ENCODE measurements around the gene KLHL18. TPM values are rescaled to one million over a fixed set of nuclear protein-coding genes. Genes with fewer than 3 reads are reported as not detected.
"Not testable (repeated sequence)": the region's sequence is repeated elsewhere in the genome, so short reads cannot be mapped to it uniquely, and the experiment has no call there.

The KLHL18 gene
- total RNA-seq, 2 experiments from 2014 or later, result 25.1 to 33.5 TPM

GRCh38 chr3:47365213-47366153 is 82.7 kb downstream of the KLHL18 start:
- H3K4me3 Mint-ChIP-seq, result no peak overlapping the region
- no peak overlapping the region for H3K27ac Mint-ChIP-seq
- CTCF ChIA-PET, result no interaction called here
- no peaks in the 10 kb centered on the region for H3K9me3 Mint-ChIP-seq (ENCODE audit: low read depth)
- peaks cover 3% of the 10 kb centered on the region for H3K36me3 Mint-ChIP-seq
- ATAC-seq (no peak), DNase-seq (no peak)
- peaks cover 13% of the 10 kb centered on the region for H3K4me1 Mint-ChIP-seq
- peaks cover 2% of the 10 kb centered on the region for H3K27me3 Mint-ChIP-seq

GRCh38 chr3:47366833-47367232 is 84.1 kb downstream of the KLHL18 start:
- peaks cover 3% of the 10 kb centered on the region for H3K36me3 Mint-ChIP-seq
- peaks cover 2% of the 10 kb centered on the region for H3K27me3 Mint-ChIP-seq
- no peak overlapping the region for H3K27ac Mint-ChIP-seq
- no peaks in the 10 kb centered on the region for H3K9me3 Mint-ChIP-seq (ENCODE audit: low read depth)
- CTCF ChIA-PET, result no interaction called here
- H3K4me3 Mint-ChIP-seq, result no peak overlapping the region
- DNase-seq (no peak), ATAC-seq (no peak)
- peaks cover 13% of the 10 kb centered on the region for H3K4me1 Mint-ChIP-seq

- Mint-ChIP-seq H3K4me1 (peaks cover 6% of the 10 kb centered on the region), H3K36me3 (no peaks in the 10 kb centered on the region), H3K27ac (no peak overlapping the region), H3K4me3 (no peak overlapping the region), H3K27me3 (peaks cover 4% of the 10 kb centered on the region), H3K9me3 (ENCODE audit: low read depth) (no peaks in the 10 kb centered on the region)
- ATAC-seq (no peak), DNase-seq (no peak)
- CTCF ChIA-PET, result no interaction called here
These were observed 84.9 kb downstream of the KLHL18 start for GRCh38 chr3:47367631-47368030.

GRCh38 chr3:47370020-47370419 is 87.3 kb downstream of the KLHL18 start:
- H3K9me3 Mint-ChIP-seq (ENCODE audit: low read depth); ATAC-seq; H3K4me3 Mint-ChIP-seq; H3K27ac Mint-ChIP-seq; DNase-seq; H3K36me3 Mint-ChIP-seq; H3K4me1 Mint-ChIP-seq; H3K27me3 Mint-ChIP-seq: not testable (repeated sequence)
- CTCF ChIA-PET, result interaction anchor here (0.7 to 1.2 kb wide), 2 partner anchors 42 to 46 kb away, joined by 3 read pairs; no protein-coding TSS in a partner anchor

- Mint-ChIP-seq H3K4me1 (no peaks in the 10 kb centered on the region), H3K27me3 (peaks cover 4% of the 10 kb centered on the region), H3K9me3 (ENCODE audit: low read depth) (no peaks in the 10 kb centered on the region), H3K27ac (no peak overlapping the region), H3K36me3 (no peaks in the 10 kb centered on the region), H3K4me3 (no peak overlapping the region)
- CTCF ChIA-PET, result interaction anchor here (1.2 kb wide), 1 partner anchor 43 kb away, joined by 3 read pairs; no protein-coding TSS in a partner anchor
- DNase-seq (peak; percentile 58), ATAC-seq (peak; percentile 27)
These were observed 88.3 kb downstream of the KLHL18 start for GRCh38 chr3:47370887-47371697.

- H3K9me3 Mint-ChIP-seq (ENCODE audit: low read depth), result no peaks in the 10 kb centered on the region
- peaks cover 2% of the 10 kb centered on the region for H3K27me3 Mint-ChIP-seq
- CTCF ChIA-PET, result no interaction called here
- no peak for DNase-seq
- peaks cover 14% of the 10 kb centered on the region for H3K4me1 Mint-ChIP-seq
- H3K36me3 Mint-ChIP-seq, result peaks cover 2% of the 10 kb centered on the region
- H3K27ac Mint-ChIP-seq, result no peak overlapping the region
- no peak for ATAC-seq
- no peak overlapping the region for H3K4me3 Mint-ChIP-seq
These were observed 91.8 kb downstream of the KLHL18 start for GRCh38 chr3:47374587-47374986.

- CTCF ChIA-PET, result no interaction called here
- ATAC-seq (no peak), DNase-seq (no peak)
- H3K9me3 Mint-ChIP-seq (ENCODE audit: low read depth), result no peaks in the 10 kb centered on the region
- peaks cover 2% of the 10 kb centered on the region for H3K27me3 Mint-ChIP-seq
- no peak overlapping the region for H3K4me3 Mint-ChIP-seq
- no peak overlapping the region for H3K27ac Mint-ChIP-seq
- H3K36me3 Mint-ChIP-seq, result peaks cover 6% of the 10 kb centered on the region
- H3K4me1 Mint-ChIP-seq, result peaks cover 22% of the 10 kb centered on the region
These were observed 93.6 kb downstream of the KLHL18 start for GRCh38 chr3:47376393-47376792.

- CTCF ChIA-PET, result interaction anchor here (2.4 kb wide), 1 partner anchor 44 kb away, joined by 5 read pairs; no protein-coding TSS in a partner anchor
- Mint-ChIP-seq H3K4me3 (no peak overlapping the region), H3K36me3 (peaks cover 6% of the 10 kb centered on the region), H3K27ac (no peak overlapping the region), H3K27me3 (peaks cover 2% of the 10 kb centered on the region), H3K4me1 (peaks cover 29% of the 10 kb centered on the region), H3K9me3 (ENCODE audit: low read depth) (no peaks in the 10 kb centered on the region)
- ATAC-seq, result no peak
- DNase-seq, result no peak
These were observed 94.4 kb downstream of the KLHL18 start for GRCh38 chr3:47377186-47377585.

GRCh38 chr3:47378869-47379268 is 96.1 kb downstream of the KLHL18 start:
- Mint-ChIP-seq H3K4me3 (no peak overlapping the region), H3K27me3 (no peaks in the 10 kb centered on the region), H3K36me3 (peaks cover 9% of the 10 kb centered on the region), H3K4me1 (peaks cover 40% of the 10 kb centered on the region), H3K27ac (peak overlapping the region; percentile 2), H3K9me3 (ENCODE audit: low read depth) (no peaks in the 10 kb centered on the region)
- ATAC-seq (no peak), DNase-seq (no peak)
- CTCF ChIA-PET, result interaction anchor here (0.8 to 2.4 kb wide), 2 partner anchors 10 to 42 kb away, joined by 3 to 5 read pairs; no protein-coding TSS in a partner anchor

DNA sequence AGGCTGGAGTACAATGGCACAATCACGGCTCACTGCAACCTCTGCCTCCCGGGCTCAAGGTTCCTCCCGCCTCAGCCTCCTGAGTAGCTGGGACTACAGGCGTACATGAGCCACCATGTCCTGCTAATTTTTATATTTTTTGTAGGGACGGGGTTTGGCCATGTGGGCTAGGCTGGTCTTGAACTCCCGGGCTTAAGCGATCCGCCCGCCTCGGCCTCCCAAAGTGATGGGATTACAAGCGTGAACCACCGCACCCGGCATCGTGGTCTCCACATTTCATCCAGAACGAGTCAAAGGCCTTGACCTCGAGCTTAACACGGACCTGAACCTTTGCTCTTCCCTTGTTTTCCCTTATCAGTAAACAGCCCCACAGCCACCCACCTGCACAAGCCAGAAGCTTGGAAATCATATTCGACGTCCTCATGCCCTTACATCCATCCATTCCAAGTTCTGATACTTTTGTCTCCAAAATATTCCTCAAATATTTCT is 96.7 kb downstream of the KLHL18 start:
- H3K9me3 Mint-ChIP-seq (ENCODE audit: low read depth), result no peaks in the 10 kb centered on the region

GRCh38 chr3:47380026-47380600 is 97.4 kb downstream of the KLHL18 start:
- no peak for DNase-seq
- peaks cover 9% of the 10 kb centered on the region for H3K36me3 Mint-ChIP-seq

More for the DNA sequence above, 96.7 kb downstream of the KLHL18 start:
- Mint-ChIP-seq H3K27me3 (no peaks in the 10 kb centered on the region), H3K4me1 (peaks cover 42% of the 10 kb centered on the region), H3K4me3 (peak overlapping the region; percentile 92), H3K36me3 (peaks cover 9% of the 10 kb centered on the region), H3K27ac (peak overlapping the region; percentile 100)
- ATAC-seq (no peak), DNase-seq (no peak)
- CTCF ChIA-PET, result interaction anchor here (0.9 to 2.6 kb wide), 2 partner anchors 42 to 215 kb away, joined by 3 to 16 read pairs; no protein-coding TSS in a partner anchor

GRCh38 chr3:47380601-47381316 is 98.0 kb downstream of the KLHL18 start, which contains the start of gene PTPN23:
Gene PTPN23, plus strand, starts transcription at chr3:47381021. Its CDS starts 76 bp downstream, at chr3:47381097.
- peaks cover 11% of the 10 kb centered on the region for H3K36me3 Mint-ChIP-seq
- ATAC-seq, result peak; percentile 82
- DNase-seq, result peak; percentile 99
- CTCF ChIA-PET, result interaction anchor here (0.6 to 2.6 kb wide), 9 partner anchors 12 to 609 kb away, joined by 3 to 16 read pairs (median 4); partner anchors contain the start of genes NBEAL2 and SETD2
- H3K27me3 Mint-ChIP-seq, result no peaks in the 10 kb centered on the region
- H3K4me1 Mint-ChIP-seq, result peaks cover 45% of the 10 kb centered on the region
- H3K4me3 Mint-ChIP-seq, result peak within 1 kb of the TSS; percentile 92
- H3K9me3 Mint-ChIP-seq (ENCODE audit: low read depth), result no peaks in the 10 kb centered on the region
- H3K27ac Mint-ChIP-seq, result peak within 1 kb of the TSS; percentile 100

More at GRCh38 chr3:47380026-47380600, 97.4 kb downstream of the KLHL18 start:
- H3K4me3 Mint-ChIP-seq, result peak overlapping the region; percentile 92
- H3K27me3 Mint-ChIP-seq, result no peaks in the 10 kb centered on the region
- CTCF ChIA-PET, result interaction anchor here (0.6 to 2.6 kb wide), 10 partner anchors 13 to 610 kb away, joined by 3 to 16 read pairs (median 4); partner anchors contain the start of genes NBEAL2 and SETD2
- peak overlapping the region; percentile 100 for H3K27ac Mint-ChIP-seq
- ATAC-seq, result no peak
- no peaks in the 10 kb centered on the region for H3K9me3 Mint-ChIP-seq (ENCODE audit: low read depth)
- peaks cover 42% of the 10 kb centered on the region for H3K4me1 Mint-ChIP-seq
